ENCODE data around the gene MRPS12.

Gene MRPS12

GRCh38 chr19:38978326-38978689 is 47.6 kb downstream of the MRPS12 start:
- no peak for DNase-seq

- DNase-seq: no peak
These were observed 49.1 kb downstream of the MRPS12 start for GRCh38 chr19:38979812-38980211.

DNA sequence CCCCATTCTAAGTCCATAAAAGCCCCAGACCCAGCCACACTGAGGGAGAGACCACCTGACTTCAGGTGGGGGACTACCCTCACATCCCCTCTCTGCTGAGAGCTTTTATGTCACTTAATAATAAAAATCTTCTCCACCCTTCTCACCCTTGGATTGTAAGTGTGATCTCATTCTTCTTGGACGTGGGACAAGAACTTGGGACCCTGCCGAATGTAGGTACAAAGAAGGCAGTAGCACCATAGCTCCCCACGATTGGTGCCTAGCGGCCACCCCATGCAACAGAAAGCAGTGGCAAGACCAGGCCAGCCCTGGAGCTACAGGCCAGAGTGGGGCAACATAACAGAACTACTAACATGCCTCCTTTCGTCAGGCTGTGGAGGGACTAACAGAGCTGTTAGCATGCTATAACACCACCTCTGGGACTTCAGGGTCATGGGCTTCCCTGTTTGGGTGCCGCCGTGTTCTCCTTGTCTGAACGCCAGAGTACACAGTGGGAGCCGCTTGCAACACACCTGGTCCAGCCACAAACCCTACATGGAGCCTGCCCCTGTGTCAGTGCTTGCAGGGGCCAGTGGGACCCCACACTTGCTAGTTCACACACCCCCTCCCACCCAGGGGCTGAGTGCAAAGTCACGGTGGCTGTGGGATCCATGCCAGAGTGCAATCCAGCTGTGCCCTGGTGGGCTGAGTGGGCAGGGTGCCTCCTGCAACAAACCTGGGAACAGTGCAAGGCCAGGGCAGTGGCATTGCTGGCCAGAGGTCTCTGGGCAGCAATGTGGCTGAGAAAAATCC is 50.0 kb downstream of the MRPS12 start:
- no peak for DNase-seq

Data from HCEC 1CT (cell line).